GM23338 (cell line): ENCODE measurements around the gene UBAC2. TPM values are rescaled to one million over a fixed set of nuclear protein-coding genes. Genes with fewer than 3 reads are reported as not detected.

Experiments
- ATAC-seq: fragments of 200-7000 bp; cut with Tn5 transposase; 3 replicates; pipeline ENCODE4 v1.9.1; 2020
- DNase-seq: peaks from one replicate; pipeline ENCODE4 v3.0.0-alpha.2; 2015; ENCODE audit warnings: low spot score
- H2AFZ ChIP-seq: fragments of 200-600 bp; sonication (generic); 2 replicates; pipeline ENCODE4 v1.8.0; 2016; ENCODE audit warnings: antibody characterized with exemption, mild to moderate bottlenecking, moderate library complexity
- H3F3A ChIP-seq: fragments of 200-600 bp; sonication (generic); replicated peaks from 2 replicates; pipeline ENCODE4 v1.8.0; 2017; ENCODE audit warnings: antibody characterized with exemption, mixed run types, low read depth
- H3K27ac ChIP-seq: fragments of 200-600 bp; sonication (generic); 2 replicates; pipeline ENCODE4 v1.6.1; 2016; ENCODE audit warnings: low read depth
- H3K27me3 ChIP-seq: fragments of 200-600 bp; sonication (generic); 2 replicates; pipeline ENCODE4 v1.8.0; 2016; ENCODE audit warnings: mild to moderate bottlenecking, mixed run types, moderate library complexity; ENCODE audit not compliant: insufficient read depth
- H3K36me3 ChIP-seq: fragments of 200-600 bp; sonication (generic); 2 replicates; pipeline ENCODE4 v1.8.0; 2016; ENCODE audit warnings: mild to moderate bottlenecking; ENCODE audit not compliant: insufficient read depth
- H3K4me1 ChIP-seq: fragments of 200-600 bp; sonication (generic); 2 replicates; pipeline ENCODE4 v1.8.0; 2016; ENCODE audit warnings: mild to moderate bottlenecking, moderate library complexity; ENCODE audit not compliant: insufficient read depth
- H3K4me2 ChIP-seq: fragments of 200-600 bp; sonication (generic); 2 replicates; pipeline ENCODE4 v1.7.1; 2017; ENCODE audit warnings: mixed run types
- H3K4me3 ChIP-seq: fragments of 200-600 bp; sonication (generic); 2 replicates; pipeline ENCODE4 v1.6.1; 2016; ENCODE audit warnings: mixed run types
- H3K79me2 ChIP-seq: fragments of 200-600 bp; sonication (generic); replicated peaks from 2 replicates; pipeline ENCODE4 v1.8.0; 2017; ENCODE audit warnings: mild to moderate bottlenecking; ENCODE audit not compliant: insufficient read depth
- H3K9me2 ChIP-seq: fragments of 200-600 bp; sonication (generic); 2 replicates; pipeline ENCODE4 v1.8.0; 2017; ENCODE audit not compliant: insufficient read depth
- H4K20me1 ChIP-seq: fragments of 200-600 bp; sonication (generic); replicated peaks from 2 replicates; pipeline ENCODE4 v1.8.0; 2017; ENCODE audit warnings: mild to moderate bottlenecking; ENCODE audit not compliant: insufficient read depth
- H3K27ac Mint-ChIP-seq: 2 replicates; pipeline ENCODE4 v1.8.0; 2020; ENCODE audit warnings: inconsistent platforms, mild to moderate bottlenecking, moderate library complexity, mixed read lengths
- H3K27me3 Mint-ChIP-seq: 3 replicates; pipeline ENCODE4 v1.8.0; 2022; ENCODE audit warnings: low read depth, mild to moderate bottlenecking, moderate library complexity, mixed read lengths, inconsistent platforms; ENCODE audit not compliant: insufficient read depth, poor library complexity
- H3K36me3 Mint-ChIP-seq: 3 replicates; pipeline ENCODE4 v1.8.0; 2021; ENCODE audit warnings: low read depth, mild to moderate bottlenecking, inconsistent platforms, moderate library complexity, mixed read lengths
- H3K4me1 Mint-ChIP-seq: 3 replicates; pipeline ENCODE4 v1.8.0; 2020; ENCODE audit warnings: mild to moderate bottlenecking, inconsistent platforms, mixed read lengths
- H3K4me3 Mint-ChIP-seq: 3 replicates; pipeline ENCODE4 v1.8.0; 2021; ENCODE audit warnings: moderate library complexity, mild to moderate bottlenecking, inconsistent platforms, mixed read lengths
- H3K9me3 Mint-ChIP-seq: 3 replicates; pipeline ENCODE4 v1.8.0; 2020; ENCODE audit warnings: moderate library complexity, mild to moderate bottlenecking, inconsistent platforms, mixed read lengths
- EZH2phosphoT487 ChIP-seq: fragments of 200-600 bp; sonication (generic); IDR thresholded peaks from one replicate; pipeline ENCODE4 v1.8.1; 2018; ENCODE audit warnings: antibody characterized with exemption; ENCODE audit not compliant: unreplicated experiment
- JUNB ChIP-seq: IDR thresholded peaks from one replicate; pipeline ENCODE4 v1.6.1; 2016; ENCODE audit warnings: antibody characterized with exemption; ENCODE audit not compliant: unreplicated experiment
- NANOG ChIP-seq: IDR thresholded peaks from 2 replicates; pipeline ENCODE4 v1.6.1; 2016; ENCODE audit warnings: antibody characterized with exemption, borderline replicate concordance
- POLR2AphosphoS5 ChIP-seq: IDR thresholded peaks from 2 replicates; pipeline ENCODE4 v1.6.1; 2016; ENCODE audit warnings: antibody characterized with exemption, low read depth
- ZNF114 ChIP-seq: fragments of 250-450 bp; sonication (Bioruptor Pico); IDR thresholded peaks from 2 replicates; pipeline ENCODE4 v1.5.0; 2020; ENCODE audit warnings: mild to moderate bottlenecking, moderate library complexity
- polyA plus RNA-seq: library from polyadenylated mRNA; unstranded; fragments of >200 nt; fragmentation: Nextera tagmentation; extraction: Ambion mirVana; gene quantifications from 2 replicates; pipeline ENCODE4 v1.2.1, GENCODE V29; 2016
- total RNA-seq: library from RNA; depleted of rRNA; stranded (reverse); fragments of >200 nt; shearing (Covaris generic); gene quantifications from 2 replicates; pipeline ENCODE4 v1.2.3, GENCODE V29; 2014
- TF ChIP-seq, protein P1 (sequence below): fragments of 250-450 bp; sonication (Bioruptor Pico); IDR thresholded peaks from 2 replicates; pipeline ENCODE4 v1.5.0; 2020; ENCODE audit warnings: mild to moderate bottlenecking, moderate library complexity
- TF ChIP-seq, protein P2 (sequence below): IDR thresholded peaks from 2 replicates; pipeline ENCODE4 v1.6.1; 2016; ENCODE audit warnings: antibody characterized with exemption

The UBAC2 gene
- total and polyA plus RNA-seq, 2 experiments from 2014 or later: 37.9 to 76.9 TPM

DNA sequence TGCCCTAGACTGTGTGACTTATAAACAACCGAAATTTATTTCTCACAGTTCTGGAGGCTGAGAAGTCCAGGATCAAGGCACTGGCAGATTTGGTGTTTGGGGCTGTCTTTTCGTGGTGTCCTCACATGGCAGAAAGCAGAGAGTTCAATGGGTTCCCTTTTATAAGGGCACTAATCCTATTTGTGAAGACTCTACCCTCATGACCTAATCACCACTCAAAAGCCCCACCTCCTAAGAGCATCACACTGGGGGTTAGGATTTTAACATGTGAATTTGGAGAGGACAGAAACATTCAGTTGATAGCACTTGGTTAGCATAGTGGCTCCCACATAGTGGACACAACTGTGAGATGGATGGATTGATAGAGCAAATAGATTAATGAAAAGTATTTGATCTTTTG lies 79.0 kb downstream of the UBAC2 start (continued):
- TF ChIP-seq, protein P1, sequence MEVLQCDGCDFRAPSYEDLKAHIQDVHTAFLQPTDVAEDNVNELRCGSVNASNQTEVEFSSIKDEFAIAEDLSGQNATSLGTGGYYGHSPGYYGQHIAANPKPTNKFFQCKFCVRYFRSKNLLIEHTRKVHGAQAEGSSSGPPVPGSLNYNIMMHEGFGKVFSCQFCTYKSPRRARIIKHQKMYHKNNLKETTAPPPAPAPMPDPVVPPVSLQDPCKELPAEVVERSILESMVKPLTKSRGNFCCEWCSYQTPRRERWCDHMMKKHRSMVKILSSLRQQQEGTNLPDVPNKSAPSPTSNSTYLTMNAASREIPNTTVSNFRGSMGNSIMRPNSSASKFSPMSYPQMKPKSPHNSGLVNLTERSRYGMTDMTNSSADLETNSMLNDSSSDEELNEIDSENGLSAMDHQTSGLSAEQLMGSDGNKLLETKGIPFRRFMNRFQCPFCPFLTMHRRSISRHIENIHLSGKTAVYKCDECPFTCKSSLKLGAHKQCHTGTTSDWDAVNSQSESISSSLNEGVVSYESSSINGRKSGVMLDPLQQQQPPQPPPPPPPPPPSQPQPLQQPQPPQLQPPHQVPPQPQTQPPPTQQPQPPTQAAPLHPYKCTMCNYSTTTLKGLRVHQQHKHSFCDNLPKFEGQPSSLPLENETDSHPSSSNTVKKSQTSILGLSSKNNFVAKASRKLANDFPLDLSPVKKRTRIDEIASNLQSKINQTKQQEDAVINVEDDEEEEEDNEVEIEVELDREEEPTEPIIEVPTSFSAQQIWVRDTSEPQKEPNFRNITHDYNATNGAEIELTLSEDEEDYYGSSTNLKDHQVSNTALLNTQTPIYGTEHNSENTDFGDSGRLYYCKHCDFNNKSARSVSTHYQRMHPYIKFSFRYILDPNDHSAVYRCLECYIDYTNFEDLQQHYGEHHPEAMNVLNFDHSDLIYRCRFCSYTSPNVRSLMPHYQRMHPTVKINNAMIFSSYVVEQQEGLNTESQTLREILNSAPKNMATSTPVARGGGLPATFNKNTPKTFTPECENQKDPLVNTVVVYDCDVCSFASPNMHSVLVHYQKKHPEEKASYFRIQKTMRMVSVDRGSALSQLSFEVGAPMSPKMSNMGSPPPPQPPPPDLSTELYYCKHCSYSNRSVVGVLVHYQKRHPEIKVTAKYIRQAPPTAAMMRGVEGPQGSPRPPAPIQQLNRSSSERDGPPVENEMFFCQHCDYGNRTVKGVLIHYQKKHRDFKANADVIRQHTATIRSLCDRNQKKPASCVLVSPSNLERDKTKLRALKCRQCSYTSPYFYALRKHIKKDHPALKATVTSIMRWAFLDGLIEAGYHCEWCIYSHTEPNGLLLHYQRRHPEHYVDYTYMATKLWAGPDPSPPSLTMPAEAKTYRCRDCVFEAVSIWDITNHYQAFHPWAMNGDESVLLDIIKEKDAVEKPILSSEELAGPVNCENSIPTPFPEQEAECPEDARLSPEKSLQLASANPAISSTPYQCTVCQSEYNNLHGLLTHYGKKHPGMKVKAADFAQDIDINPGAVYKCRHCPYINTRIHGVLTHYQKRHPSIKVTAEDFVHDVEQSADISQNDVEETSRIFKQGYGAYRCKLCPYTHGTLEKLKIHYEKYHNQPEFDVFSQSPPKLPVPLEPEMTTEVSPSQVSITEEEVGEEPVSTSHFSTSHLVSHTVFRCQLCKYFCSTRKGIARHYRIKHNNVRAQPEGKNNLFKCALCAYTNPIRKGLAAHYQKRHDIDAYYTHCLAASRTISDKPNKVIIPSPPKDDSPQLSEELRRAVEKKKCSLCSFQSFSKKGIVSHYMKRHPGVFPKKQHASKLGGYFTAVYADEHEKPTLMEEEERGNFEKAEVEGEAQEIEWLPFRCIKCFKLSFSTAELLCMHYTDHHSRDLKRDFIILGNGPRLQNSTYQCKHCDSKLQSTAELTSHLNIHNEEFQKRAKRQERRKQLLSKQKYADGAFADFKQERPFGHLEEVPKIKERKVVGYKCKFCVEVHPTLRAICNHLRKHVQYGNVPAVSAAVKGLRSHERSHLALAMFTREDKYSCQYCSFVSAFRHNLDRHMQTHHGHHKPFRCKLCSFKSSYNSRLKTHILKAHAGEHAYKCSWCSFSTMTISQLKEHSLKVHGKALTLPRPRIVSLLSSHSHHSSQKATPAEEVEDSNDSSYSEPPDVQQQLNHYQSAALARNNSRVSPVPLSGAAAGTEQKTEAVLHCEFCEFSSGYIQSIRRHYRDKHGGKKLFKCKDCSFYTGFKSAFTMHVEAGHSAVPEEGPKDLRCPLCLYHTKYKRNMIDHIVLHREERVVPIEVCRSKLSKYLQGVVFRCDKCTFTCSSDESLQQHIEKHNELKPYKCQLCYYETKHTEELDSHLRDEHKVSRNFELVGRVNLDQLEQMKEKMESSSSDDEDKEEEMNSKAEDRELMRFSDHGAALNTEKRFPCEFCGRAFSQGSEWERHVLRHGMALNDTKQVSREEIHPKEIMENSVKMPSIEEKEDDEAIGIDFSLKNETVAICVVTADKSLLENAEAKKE: no peak
- no peak for TF ChIP-seq POLR2AphosphoS5
- no peak for TF ChIP-seq EZH2phosphoT487
- TF ChIP-seq ZNF114 (CRISPR knock-in tag): no peak
- TF ChIP-seq, protein P2, sequence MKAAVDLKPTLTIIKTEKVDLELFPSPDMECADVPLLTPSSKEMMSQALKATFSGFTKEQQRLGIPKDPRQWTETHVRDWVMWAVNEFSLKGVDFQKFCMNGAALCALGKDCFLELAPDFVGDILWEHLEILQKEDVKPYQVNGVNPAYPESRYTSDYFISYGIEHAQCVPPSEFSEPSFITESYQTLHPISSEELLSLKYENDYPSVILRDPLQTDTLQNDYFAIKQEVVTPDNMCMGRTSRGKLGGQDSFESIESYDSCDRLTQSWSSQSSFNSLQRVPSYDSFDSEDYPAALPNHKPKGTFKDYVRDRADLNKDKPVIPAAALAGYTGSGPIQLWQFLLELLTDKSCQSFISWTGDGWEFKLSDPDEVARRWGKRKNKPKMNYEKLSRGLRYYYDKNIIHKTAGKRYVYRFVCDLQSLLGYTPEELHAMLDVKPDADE: no peak
- TF ChIP-seq JUNB: no peak
- TF ChIP-seq NANOG: no peak

DNA sequence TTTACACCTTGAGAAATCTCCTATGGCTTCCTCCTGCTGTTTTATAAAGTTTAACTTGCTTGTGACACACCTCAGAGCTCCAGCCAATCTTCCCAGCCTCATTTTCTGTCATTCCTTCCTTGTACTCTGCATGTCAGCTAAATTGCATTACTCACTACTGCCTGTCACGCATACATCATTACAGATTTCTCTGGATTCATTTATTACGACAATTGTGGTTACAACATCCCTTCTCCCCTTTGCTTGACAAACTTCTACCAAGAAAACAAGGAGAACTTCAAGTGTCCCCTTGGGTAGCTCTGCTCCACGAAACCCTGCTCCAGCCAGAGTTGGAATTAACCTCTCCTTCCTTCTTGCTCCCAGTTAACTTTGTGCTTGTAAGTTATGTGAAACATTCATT lies 79.5 kb downstream of the UBAC2 start:
- DNase-seq: no peak
- Histone ChIP-seq H3K4me2 (no peak overlapping the region), H3K4me1 (peaks cover 13% of the 10 kb centered on the region), H4K20me1 (peaks cover 7% of the 10 kb centered on the region), H3K9me2 (no peaks in the 10 kb centered on the region), H3K4me3 (no peak overlapping the region), H3K79me2 (peaks cover 6% of the 10 kb centered on the region), H3K27ac (no peak overlapping the region), H3K27me3 (no peaks in the 10 kb centered on the region), H2AFZ (no peak overlapping the region), H3K36me3 (no peaks in the 10 kb centered on the region), H3F3A (no peaks in the 10 kb centered on the region)
- no peaks in the 10 kb centered on the region for H3K9me3 Mint-ChIP-seq
- no peaks in the 10 kb centered on the region; the same call in 2 of the 3 replicates for H3K36me3 Mint-ChIP-seq
- peaks cover 35% of the 10 kb centered on the region for H3K4me1 Mint-ChIP-seq
- no peak for ATAC-seq
- H3K27ac Mint-ChIP-seq: no peak overlapping the region
- no peak overlapping the region for H3K4me3 Mint-ChIP-seq
- H3K27me3 Mint-ChIP-seq: peaks cover 5% of the 10 kb centered on the region
- no peak for TF ChIP-seq JUNB
- TF ChIP-seq, protein P1: no peak
- TF ChIP-seq POLR2AphosphoS5: no peak
- no peak for TF ChIP-seq ZNF114 (CRISPR knock-in tag)
- TF ChIP-seq, protein P2: no peak
